GM21447 (cell line): ENCODE measurements around the gene FAM24A.
"Not testable (repeated sequence)": the region's sequence is repeated elsewhere in the genome, so short reads cannot be mapped to it uniquely, and the experiment has no call there.

Experiments used
- ATAC-seq: cut with Tn5 transposase; IDR thresholded peaks from one replicate; pipeline ENCODE4 v1.9.1; 2021; ENCODE audit not compliant: unreplicated experiment

FAM24A gene, protein sequence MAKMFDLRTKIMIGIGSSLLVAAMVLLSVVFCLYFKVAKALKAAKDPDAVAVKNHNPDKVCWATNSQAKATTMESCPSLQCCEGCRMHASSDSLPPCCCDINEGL

GRCh38 chr10:122910310-122910709 is at the start of gene FAM24A:
Gene FAM24A, plus strand, starts transcription at chr10:122910610. Its CDS starts 1,025 bp downstream, at chr10:122911635.
- ATAC-seq: no peak

DNA sequence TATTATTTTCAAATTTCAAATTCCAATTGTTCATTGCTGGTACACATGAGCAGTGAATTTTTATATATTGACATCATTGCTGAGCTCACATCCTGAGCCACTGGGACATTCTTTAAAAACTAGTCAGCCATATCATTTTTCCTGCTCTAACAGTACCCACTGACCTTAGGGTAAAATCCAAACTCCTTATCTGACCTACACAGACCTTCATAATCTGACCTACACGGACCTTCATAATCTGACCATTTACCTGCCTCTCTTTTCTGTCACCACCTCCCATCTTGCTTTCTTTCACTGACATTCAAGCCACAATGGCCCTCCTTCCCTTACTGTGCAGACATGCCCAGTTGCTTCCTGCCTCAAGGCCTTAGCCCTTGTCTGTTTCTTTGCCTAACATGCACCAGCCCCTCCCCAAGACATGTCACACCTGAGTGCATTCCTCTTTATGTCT is 48.7 kb upstream of the FAM24A start:
- ATAC-seq: no peak

DNA sequence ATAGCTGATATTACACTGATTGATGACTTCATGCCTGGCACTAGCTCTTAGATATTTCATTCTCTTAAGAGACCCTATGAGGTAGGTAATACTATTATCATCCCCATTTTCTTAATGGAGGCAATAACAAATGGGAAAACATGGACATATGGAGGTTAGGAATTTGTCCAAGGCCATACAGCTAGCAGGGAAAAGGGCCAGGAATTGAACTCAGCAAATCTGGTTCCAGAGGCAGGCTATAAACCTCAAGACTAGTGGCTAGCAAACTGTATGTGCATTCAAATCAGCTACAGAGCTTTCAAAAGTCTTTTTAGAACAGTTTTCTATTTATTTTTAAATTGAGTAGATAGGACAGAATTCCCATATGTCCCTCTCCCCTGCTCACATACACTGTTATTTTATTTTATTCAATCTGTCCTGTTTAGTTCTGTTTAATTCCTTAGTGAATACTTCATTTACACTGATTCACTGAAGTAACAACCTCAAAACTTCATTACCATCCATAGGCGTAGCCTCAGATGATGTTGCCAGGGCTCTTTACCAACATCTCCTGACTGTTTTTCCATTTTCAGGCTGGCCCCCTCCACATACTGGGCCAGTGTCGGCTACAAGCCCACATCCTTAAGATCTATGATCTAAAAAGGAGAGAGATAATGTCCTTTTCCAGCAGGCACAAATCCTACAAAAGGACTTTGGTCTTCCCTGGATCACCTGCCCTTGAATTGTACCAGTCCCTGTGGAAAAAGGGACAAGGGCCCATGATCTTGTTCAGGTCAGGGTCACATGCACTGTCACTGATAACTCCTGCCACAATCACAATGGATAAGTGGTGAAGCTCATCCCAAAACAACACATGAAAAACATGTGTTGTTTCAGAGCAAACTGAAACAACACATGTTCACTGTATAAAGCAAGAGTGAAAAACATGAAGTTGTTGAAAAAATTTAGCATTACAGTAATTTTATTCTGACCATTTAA is 46.9 kb upstream of the FAM24A start:
- no peak for ATAC-seq

DNA sequence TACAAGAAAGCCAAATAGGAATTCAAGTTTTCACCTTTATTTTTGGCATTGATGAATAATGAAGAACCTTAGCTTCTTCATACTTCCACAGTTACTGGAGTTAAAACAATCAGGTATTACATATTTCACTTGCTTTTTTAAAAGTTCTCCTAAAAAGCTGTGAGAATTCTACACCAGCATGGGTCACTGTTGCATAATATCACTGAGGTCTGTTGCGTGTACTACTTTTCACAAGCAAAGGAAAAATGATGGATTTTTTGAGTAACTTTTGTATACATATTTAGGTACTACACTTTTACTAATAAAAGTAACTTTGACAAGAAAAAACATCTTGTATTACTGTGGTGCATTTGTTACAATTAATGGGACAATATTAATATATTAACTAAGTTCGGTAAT is 46.2 kb upstream of the FAM24A start:
- ATAC-seq: no peak

GRCh38 chr10:122864901-122865300 is 45.5 kb upstream of the FAM24A start:
- ATAC-seq: no peak

GRCh38 chr10:122866757-122867482 is 43.5 kb upstream of the FAM24A start:
- not testable (repeated sequence) for ATAC-seq

DNA sequence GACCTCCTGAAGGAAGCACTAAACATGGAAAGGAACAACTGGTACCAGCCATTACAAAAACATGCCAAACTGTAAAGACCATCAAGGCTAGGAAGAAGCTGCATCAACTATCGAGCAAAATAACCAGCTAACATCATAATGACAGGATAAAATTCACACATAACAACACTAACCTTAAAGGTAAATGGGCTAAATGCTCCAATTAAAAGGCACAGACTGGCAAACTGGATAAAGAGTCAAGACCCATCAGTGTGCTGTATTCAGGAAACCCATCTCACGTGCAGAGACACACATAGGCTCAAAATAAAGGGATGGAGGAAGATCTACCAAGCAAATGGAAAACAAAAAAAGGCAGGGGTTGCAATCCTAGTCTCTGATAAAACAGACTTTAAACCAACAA is 41.6 kb upstream of the FAM24A start:
- ATAC-seq: not testable (repeated sequence)

DNA sequence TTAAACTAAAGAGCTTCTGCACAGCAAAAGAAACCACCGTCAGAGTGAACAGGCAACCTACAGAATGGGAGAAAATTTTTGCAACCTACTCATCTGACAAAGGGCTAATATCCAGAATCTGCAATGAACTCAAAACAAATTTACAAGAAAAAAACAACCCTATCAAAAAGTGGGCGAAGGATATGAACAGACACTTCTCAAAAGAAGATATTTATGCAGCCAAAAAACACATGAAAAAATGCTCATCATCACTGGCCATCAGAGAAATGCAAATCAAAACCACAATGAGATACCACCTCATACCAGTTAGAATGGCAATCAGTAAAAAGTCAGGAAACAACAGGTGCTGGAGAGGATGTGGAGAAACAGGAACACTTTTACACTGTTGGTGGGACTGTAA is 38.5 kb upstream of the FAM24A start:
- not testable (repeated sequence) for ATAC-seq

GRCh38 chr10:122875843-122876466 is 34.5 kb upstream of the FAM24A start:
- ATAC-seq: no peak

DNA sequence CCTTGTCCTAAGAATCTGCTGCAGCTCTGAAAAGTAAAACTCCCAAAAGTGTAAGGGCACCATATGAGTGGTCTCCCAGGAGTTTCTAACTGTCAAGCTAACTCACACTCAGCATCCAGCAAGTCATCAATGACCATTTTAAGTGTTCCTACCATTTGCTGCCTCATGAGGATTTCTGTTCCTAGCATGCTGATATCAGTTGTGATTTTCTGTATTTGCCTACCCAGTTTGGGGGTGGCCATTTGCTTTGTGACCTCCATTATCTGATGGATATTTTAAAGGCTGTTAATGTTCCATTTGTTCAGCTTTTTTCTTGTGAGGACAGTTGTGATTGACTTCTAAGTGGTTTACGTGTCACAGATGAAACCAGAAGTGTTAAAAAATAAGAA is 33.9 kb upstream of the FAM24A start:
- no peak for ATAC-seq

GRCh38 chr10:122877264-122877663 is 33.1 kb upstream of the FAM24A start:
- no peak for ATAC-seq

- no peak for ATAC-seq
Observed at GRCh38 chr10:122878799-122879338, 31.5 kb upstream of the FAM24A start.

- ATAC-seq: peak; percentile 77
Observed at GRCh38 chr10:122879339-122880273, 30.8 kb upstream of the FAM24A start, which contains the start of gene FAM24B. Gene FAM24B, minus strand, starts transcription at chr10:122879581. Its CDS starts 29,066 bp downstream, at chr10:122850515.

DNA sequence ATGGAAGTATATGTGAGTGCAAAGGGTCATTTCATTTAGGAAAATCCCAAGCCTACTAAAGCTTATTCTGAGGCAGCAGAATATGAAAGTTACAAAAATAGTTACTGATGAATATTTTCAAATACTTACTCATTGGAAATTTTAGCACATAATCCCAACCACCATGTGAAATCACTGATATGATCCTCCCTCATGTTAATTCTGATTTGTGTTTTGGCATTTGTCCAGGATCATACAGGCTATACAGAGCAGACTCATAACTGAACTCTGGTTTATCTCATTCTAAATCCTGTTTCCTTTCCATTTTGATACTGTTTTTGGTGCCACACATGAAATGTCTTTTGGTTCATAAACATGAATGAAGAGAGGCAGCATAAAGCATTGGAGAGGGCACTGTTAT is 27.6 kb upstream of the FAM24A start:
- no peak for ATAC-seq

DNA sequence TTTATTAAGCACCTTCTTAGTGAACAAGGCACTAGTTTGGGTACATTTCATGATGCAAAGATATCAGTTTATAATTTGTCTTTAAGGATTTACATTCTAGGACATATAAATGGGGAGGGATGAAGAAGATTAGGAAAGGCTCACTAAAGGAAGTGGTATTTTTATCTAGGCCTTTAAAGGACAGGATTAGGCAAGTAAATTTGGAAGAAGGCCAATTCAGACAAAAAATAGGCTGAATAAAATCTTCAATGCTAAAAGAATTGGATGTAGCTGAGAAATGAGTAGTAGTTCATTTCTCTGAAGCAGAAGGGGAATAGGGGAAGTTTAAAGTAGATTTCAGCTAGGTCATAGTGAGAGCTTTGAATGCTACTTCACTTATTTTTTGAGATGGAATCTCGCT is 26.2 kb upstream of the FAM24A start:
- ATAC-seq: no peak

DNA sequence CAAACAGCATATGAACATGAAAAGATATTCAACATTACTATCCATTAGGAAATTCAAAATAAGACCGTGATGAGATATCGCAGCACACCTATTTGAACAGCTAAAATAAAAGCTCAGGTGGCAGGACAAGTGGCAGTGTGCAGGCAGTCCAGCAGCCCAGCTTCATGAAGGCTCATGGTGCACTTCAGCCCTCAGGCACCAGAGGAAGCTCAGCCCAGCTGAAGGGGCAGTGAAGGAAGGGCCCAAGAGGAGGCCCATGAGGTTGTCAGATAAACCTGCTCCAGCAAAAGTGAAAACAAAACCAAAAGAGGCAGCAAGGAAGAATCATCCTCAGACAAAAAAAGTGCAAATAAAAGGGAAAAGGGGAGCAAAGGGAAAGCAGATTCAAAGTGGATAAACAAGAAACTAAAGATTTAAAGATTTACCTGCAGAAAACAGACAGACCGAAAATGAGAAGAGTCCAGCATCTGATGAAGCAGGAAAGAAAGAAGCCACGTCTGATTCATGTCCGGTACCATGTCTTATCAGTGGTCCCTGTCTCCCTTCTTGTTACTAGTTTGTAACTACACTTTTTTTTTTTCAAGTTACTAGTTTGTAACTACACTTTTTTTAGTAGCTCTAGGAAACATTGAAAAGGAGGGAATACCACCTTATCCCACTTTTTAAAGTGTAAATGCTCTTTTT is 16.0 kb upstream of the FAM24A start:
- no peak for ATAC-seq

- not testable (repeated sequence) for ATAC-seq
Observed at GRCh38 chr10:122903861-122904260, 6.5 kb upstream of the FAM24A start.

DNA sequence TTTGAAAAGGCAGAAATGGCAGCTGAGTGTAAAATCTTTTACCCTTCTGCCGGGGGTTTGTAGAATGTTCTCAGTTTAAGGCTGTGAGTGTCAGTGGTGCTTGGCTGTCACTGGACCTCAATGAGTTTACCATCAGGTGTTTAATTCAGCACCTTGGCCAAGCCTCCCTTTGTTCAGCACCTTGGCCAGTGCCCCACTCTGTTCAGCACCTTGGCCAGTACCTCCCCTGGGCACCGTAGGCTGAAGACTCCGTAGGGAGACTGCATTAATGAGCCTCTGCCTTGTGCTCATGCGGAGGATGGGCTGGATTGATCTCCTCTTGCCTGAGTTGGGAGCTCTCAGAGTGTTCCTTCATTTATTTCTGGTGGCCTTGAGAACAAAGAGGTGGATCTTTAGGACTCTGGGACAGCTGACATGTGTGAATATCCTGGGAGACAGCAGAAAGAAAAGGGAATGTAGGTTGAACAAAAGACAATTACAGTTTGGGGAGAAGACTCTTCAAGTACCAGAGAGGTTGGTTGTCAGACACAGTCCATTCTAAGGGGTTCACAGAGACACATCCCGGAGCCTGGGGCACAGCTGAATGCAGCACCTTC is 1.6 kb downstream of the FAM24A start:
- no peak for ATAC-seq

DNA sequence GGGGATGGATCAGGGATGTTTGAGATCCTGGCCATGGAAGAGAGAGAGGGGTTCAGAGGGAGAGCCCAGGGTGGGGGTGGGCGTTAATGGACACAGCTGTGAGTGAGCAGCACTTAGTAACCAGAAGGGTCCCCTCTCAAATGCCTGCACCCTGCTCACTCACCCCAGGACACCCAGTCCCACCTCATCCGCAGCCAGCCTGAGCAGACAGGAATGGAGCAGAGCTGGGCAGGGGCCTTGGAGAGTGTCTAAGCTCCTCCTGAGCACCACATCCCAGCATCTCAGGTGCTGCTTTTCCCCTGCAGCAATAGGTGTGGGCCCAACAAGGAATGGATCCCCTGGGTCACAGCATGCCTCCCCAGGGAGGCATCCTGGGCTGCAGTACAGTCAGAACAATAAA is 5.3 kb downstream of the FAM24A start:
- ATAC-seq: no peak
